GM12865 (cell line): ENCODE measurements around the gene AQP2.

Experiments used
- DNase-seq: peaks from one replicate; pipeline ENCODE4 v3.0.0; 2010; ENCODE audit warnings: low read depth
- H3K4me3 ChIP-seq: 2 replicates; pipeline ENCODE4 v1.5.1; 2011; ENCODE audit warnings: mild to moderate bottlenecking, low read depth, low read length, control low read depth
- TF ChIP-seq, protein P1 (sequence below): IDR thresholded peaks from 2 replicates; pipeline ENCODE4 v1.5.1; 2011; ENCODE audit warnings: low read length, control low read depth, low read depth, inconsistent platforms; ENCODE audit not compliant: insufficient read depth; ENCODE audit errors: missing control alignments

Gene AQP2

DNA sequence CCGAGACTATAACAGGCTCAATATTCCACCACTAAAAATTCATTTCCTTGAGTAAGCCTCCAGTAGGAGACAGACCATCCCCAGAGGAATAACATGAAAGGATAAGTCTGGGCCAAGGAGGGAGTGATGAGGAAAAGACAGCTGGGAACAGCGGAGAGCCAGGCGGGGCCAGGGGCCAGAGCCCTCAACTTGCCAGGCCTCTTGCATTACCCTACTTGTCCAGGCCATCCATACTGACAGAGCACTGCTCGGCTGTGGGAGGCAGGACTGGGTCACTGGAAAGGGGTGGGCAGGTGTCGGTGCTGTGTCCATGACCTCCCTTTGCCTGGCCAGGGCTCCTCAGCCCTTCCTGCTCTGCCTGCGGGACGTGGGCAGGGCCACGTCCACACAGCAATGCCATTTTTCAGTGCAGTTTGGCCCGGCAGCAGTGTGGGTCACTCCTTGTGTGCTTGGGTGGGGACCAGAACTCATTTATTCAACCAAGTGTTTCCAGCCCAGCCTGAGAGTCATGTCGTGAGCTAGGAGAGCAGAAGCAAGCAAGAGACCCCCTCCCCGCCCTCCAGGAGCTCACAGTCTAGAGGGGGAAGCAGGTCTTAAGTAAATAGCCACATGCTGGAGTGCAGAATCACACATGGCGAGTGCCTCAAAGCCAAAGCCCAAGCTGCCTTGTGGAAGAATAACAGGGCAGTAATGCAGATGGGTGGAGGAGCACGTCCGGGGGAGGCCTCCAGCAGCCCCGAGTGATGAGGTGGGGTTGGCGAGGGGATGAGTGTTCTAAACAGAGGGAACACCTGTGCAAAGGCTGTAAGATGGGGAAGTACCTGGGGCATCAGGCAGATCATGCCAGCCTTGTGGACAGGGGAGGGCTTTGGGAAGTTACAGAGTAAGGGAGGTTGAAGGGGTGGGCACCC, 37.9 kb upstream of the AQP2 start:
- DNase-seq, result no peak
- H3K4me3 ChIP-seq, result no peak overlapping the region

DNA sequence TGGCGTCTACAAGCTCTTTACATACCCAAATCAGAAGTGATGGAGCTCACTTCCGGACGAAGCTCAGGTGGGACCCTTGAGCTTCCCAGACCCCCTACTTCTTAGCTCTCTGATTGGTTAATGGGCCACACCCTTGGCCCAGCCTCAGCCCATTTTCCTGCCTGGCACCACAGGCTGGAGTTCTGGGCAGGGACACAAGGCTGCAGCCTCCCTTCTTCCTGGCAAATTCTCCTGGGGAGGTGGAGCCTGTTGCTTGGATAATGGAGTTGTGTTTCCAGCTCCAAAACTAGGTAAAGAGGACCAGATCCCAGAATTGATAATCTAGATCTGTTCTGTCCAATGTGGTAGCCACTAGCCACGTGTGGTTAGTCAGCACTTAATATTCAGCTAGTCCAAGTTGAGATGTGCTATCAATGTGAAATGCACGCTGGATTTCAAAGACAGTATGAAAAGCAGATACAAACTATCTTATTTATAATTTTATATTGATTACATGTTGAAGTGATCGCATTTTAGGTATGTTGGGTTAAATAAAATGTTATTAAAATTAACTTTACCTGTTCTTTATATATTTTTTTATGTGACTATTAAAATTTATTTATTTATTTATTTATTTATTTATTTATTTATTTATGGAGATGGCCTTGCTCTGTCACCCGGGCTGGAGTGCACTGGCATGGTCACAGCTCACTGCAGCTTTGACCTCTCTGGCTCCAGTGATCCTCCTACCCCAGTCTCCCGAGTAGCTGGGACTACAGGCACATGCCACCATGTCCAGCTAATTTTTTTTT, 34.2 kb upstream of the AQP2 start:
- TF ChIP-seq, protein P1, sequence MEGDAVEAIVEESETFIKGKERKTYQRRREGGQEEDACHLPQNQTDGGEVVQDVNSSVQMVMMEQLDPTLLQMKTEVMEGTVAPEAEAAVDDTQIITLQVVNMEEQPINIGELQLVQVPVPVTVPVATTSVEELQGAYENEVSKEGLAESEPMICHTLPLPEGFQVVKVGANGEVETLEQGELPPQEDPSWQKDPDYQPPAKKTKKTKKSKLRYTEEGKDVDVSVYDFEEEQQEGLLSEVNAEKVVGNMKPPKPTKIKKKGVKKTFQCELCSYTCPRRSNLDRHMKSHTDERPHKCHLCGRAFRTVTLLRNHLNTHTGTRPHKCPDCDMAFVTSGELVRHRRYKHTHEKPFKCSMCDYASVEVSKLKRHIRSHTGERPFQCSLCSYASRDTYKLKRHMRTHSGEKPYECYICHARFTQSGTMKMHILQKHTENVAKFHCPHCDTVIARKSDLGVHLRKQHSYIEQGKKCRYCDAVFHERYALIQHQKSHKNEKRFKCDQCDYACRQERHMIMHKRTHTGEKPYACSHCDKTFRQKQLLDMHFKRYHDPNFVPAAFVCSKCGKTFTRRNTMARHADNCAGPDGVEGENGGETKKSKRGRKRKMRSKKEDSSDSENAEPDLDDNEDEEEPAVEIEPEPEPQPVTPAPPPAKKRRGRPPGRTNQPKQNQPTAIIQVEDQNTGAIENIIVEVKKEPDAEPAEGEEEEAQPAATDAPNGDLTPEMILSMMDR, result no peak
- DNase-seq, result no peak
- no peak overlapping the region for H3K4me3 ChIP-seq

More for the DNA sequence above, 37.9 kb upstream of the AQP2 start:
- TF ChIP-seq, protein P1, result no peak

DNA sequence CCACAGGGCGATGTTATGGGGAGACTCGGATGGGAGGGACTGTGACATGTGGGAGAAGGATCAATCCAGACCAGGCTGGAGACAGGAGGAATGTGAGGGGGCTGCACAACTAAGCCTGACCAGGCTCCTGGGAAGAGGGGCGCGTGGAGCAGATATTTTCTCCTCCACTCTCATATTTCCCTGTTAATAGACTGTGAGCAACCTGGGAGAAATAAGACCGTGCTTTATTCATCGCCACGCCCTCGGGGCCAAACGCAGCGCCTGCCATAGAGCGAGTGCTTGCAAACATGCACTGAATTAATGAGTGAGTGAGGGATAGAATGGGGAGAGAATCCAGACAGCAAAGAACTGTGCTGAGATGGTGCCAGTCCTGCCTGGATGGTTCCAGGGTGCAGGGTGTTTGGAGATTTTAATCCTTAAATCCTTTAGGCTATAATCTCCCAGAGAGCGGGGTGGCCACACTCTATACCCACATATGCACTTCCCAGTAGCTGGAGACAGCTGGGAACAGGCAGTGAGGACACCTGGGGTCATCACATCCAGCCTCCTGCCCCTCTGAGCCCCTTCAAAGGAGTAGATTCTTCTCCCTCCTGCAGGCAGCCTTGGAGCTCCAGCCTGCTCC, 33.3 kb upstream of the AQP2 start:
- H3K4me3 ChIP-seq, result no peak overlapping the region
- DNase-seq, result no peak

GRCh38 chr12:49917788-49918173, 32.8 kb upstream of the AQP2 start:
- no peak overlapping the region for H3K4me3 ChIP-seq
- DNase-seq, result no peak
- TF ChIP-seq, protein P1, result no peak

More for the DNA sequence above, 33.3 kb upstream of the AQP2 start:
- TF ChIP-seq, protein P1, result no peak

GRCh38 chr12:49920241-49920914, 30.2 kb upstream of the AQP2 start:
- TF ChIP-seq, protein P1, result no peak
- DNase-seq, result no peak
- no peak overlapping the region for H3K4me3 ChIP-seq

DNA sequence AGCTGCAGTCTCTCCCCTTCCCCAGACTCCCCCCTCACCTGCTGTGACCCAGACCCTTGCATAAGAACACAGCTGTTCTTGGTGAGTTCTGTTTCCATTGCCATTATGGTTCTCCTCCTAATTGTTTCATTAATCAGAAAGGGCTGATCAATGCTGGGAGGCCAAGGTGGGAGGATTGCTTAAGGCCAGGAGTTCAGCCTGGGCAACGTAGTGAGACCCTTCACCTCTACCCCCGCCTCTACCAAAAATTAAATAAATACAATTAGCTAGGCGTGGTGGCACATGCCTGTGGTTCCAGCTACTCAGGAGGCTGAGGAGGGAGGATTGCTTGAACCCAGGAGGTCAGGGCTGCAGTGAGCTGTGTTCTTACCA, 29.6 kb upstream of the AQP2 start:
- no peak for DNase-seq
- no peak overlapping the region for H3K4me3 ChIP-seq
- TF ChIP-seq, protein P1, result no peak
